A549 (cell line): ENCODE data around the gene ZNF101. TPM values are rescaled to one million over a fixed set of nuclear protein-coding genes. Genes with fewer than 3 reads are reported as not detected.

Source experiments
- ATAC-seq, 2 experiments: fragments of 200-7000 bp in 1 of 2; fragments of >200 bp in 1 of 2; cut with Nextera tagmentation in 1 of 2; cut with Tn5 transposase in 1 of 2; 3 replicates each; pipeline versions ENCODE4 v1.8.0 to v1.9.1; 2018 to 2020; ENCODE audit warnings: mild to moderate bottlenecking in 1 of 2, moderate library complexity in 1 of 2
- CTCF ChIA-PET: fragments of 300-600 bp; sonication (Branson Sonifier 250); formaldehyde crosslinking; extraction: SDS; loops from one replicate; lab custom pipeline; 2021; ENCODE audit warnings: antibody characterized with exemption, inconsistent platforms; lab: Yijun Ruan, JAX
- POLR2A ChIA-PET: fragments of 350-600 bp; formaldehyde crosslinking; extraction: SDS; loops from one replicate; lab custom pipeline; 2021; ENCODE audit warnings: antibody characterized with exemption, inconsistent platforms; lab: Yijun Ruan, JAX
- DNase-seq, 2 experiments: peaks; one replicate each; pipeline versions ENCODE4 v3.0.0 to v3.0.0-alpha.2; 2011 to 2016; ENCODE audit warnings: low read depth in 1 of 2, low spot score in 1 of 2
- FAIRE-seq: peaks from 2 replicates; lab custom pipeline; 2011; peaks lifted over from hg19 to GRCh38; lab: Jason Lieb, UNC
- H3K27ac ChIP-seq, 2 experiments: fragments of >200 bp; sonication (Bioruptor Twin); formaldehyde crosslinking; 3 replicates each; pipeline ENCODE4 v1.5.1; 2016 to 2017
- H3K4me1 ChIP-seq: fragments of >200 bp; sonication (Bioruptor Twin); formaldehyde crosslinking; 3 replicates; pipeline ENCODE4 v1.6.1; 2016
- H3K4me2 ChIP-seq: fragments of >200 bp; sonication (Bioruptor Twin); formaldehyde crosslinking; 3 replicates; pipeline ENCODE4 v1.6.1; 2016
- H3K4me3 ChIP-seq: fragments of >200 bp; sonication (Bioruptor Twin); formaldehyde crosslinking; 3 replicates; pipeline ENCODE4 v1.5.1; 2016
- H3K9me3 ChIP-seq: fragments of >200 bp; sonication (Bioruptor Twin); formaldehyde crosslinking; 3 replicates; pipeline ENCODE4 v1.6.1; 2016
- BCL3 ChIP-seq: fragments of >200 bp; sonication (Bioruptor Twin); formaldehyde crosslinking; IDR thresholded peaks from 3 replicates; pipeline ENCODE4 v1.6.1; 2016
- BHLHE40 ChIP-seq: IDR thresholded peaks from 2 replicates; pipeline ENCODE4 v1.6.1; 2012; ENCODE audit warnings: low read depth, low read length, inconsistent platforms
- CHD2 ChIP-seq: fragments of 150-350 bp; IDR thresholded peaks from 2 replicates; pipeline ENCODE4 v1.6.1; 2014; ENCODE audit warnings: low read length; ENCODE audit not compliant: partially characterized antibody
- CTCF ChIP-seq: fragments of >200 bp; sonication (Bioruptor Twin); formaldehyde crosslinking; IDR thresholded peaks from 3 replicates; pipeline ENCODE4 v1.5.1; 2016
- EHF ChIP-seq: fragments of 250-450 bp; sonication (Bioruptor Pico); IDR thresholded peaks from 2 replicates; pipeline ENCODE4 v1.5.0; 2020; ENCODE audit warnings: mild to moderate bottlenecking
- ELK1 ChIP-seq: fragments of 150-350 bp; IDR thresholded peaks from 2 replicates; pipeline ENCODE4 v1.6.1; 2014; ENCODE audit warnings: low read depth, mild to moderate bottlenecking, low read length
- ESRRA ChIP-seq: fragments of 150-350 bp; IDR thresholded peaks from 2 replicates; pipeline ENCODE4 v1.6.1; 2014; ENCODE audit warnings: mild to moderate bottlenecking, low read length, borderline replicate concordance
- FOSB ChIP-seq: fragments of 250-450 bp; sonication (Bioruptor Pico); IDR thresholded peaks from 2 replicates; pipeline ENCODE4 v1.5.0; 2020; ENCODE audit warnings: mild to moderate bottlenecking, moderate library complexity
- FOSL2 ChIP-seq, 2 experiments: fragments of 450-650 bp in 1 of 2; fragments of >200 bp in 1 of 2; sonication (Bioruptor Twin) in 1 of 2; formaldehyde crosslinking; IDR thresholded peaks; 2 replicates each; pipeline versions ENCODE4 v1.5.0 to v1.6.1; 2016 to 2020; ENCODE audit warnings: mild to moderate bottlenecking in 1 of 2, moderate library complexity in 1 of 2
- HES2 ChIP-seq: fragments of >200 bp; sonication (Bioruptor Twin); formaldehyde crosslinking; IDR thresholded peaks from 2 replicates; pipeline ENCODE4 v1.6.1; 2016
- KDM1A ChIP-seq: fragments of 200-600 bp; sonication (generic); IDR thresholded peaks from 2 replicates; pipeline ENCODE4 v1.6.1; 2016; ENCODE audit warnings: low read depth, mild to moderate bottlenecking
- MAX ChIP-seq: IDR thresholded peaks from 2 replicates; pipeline ENCODE4 v1.6.1; 2012
- MYC ChIP-seq: IDR thresholded peaks from 2 replicates; pipeline ENCODE4 v1.6.1; 2012; ENCODE audit warnings: mild to moderate bottlenecking, inconsistent platforms, low read length, improper control_type of control experiment, borderline replicate concordance
- PBX3 ChIP-seq: IDR thresholded peaks from 2 replicates; pipeline ENCODE4 v1.6.1; 2012
- SMC3 ChIP-seq: fragments of >200 bp; sonication (Bioruptor Twin); formaldehyde crosslinking; IDR thresholded peaks from 3 replicates; pipeline ENCODE4 v1.6.1; 2018; ENCODE audit warnings: inconsistent platforms
- TFCP2L1 ChIP-seq: fragments of 250-450 bp; sonication (Bioruptor Pico); IDR thresholded peaks from 2 replicates; pipeline ENCODE4 v1.5.0; 2021; ENCODE audit warnings: mild to moderate bottlenecking
- USF2 ChIP-seq: fragments of 450-650 bp; IDR thresholded peaks from 2 replicates; pipeline ENCODE4 v1.6.1; 2014; ENCODE audit warnings: antibody characterized with exemption
- ZC3H11A ChIP-seq: fragments of 450-650 bp; IDR thresholded peaks from 2 replicates; pipeline ENCODE4 v1.6.1; 2014; ENCODE audit warnings: antibody characterized with exemption, mild to moderate bottlenecking
- ZSCAN20 ChIP-seq: fragments of 250-450 bp; sonication (Bioruptor Pico); IDR thresholded peaks from 2 replicates; pipeline ENCODE4 v1.8.0; 2022; ENCODE audit warnings: mild to moderate bottlenecking, moderate library complexity
- WGBS: methylation state at CpG from one replicate; pipeline ENCODE4 v1.1.6; 2017; ENCODE audit errors: missing lambda C conversion rate; 5-methylcytosine and 5-hydroxymethylcytosine counted together
- polyA plus RNA-seq, 4 experiments: library from polyadenylated mRNA; depleted of rRNA in 3 of 4; stranded (reverse); fragments of >200 nt; fragmentation: RNase III in 1 of 4; extraction: RNeasy Plus Mini Kit Qiagen cat#74134 plus additional on column Dnase treatment in 1 of 4; gene quantifications; 2 replicates in 3 of 4; 3 replicates in 1 of 4; pipeline ENCODE4 v1.2.3, GENCODE V29; 2011 to 2017

The ZNF101 gene
- polyA plus RNA-seq, 2 of the 4 experiments (the other 2 are of a cell fraction): 4.9 to 7.4 TPM

- Histone ChIP-seq H3K27ac (no peak overlapping the region), H3K4me2 (no peak overlapping the region)
- ATAC-seq: no peak
- ChIA-PET POLR2A (no interaction called here), CTCF (interaction anchor here (0.7 kb wide), 1 partner anchor 74 kb away, joined by 3 read pairs; no protein-coding TSS in a partner anchor)
- TF ChIP-seq PBX3: no peak
- no peak for TF ChIP-seq MAX
- TF ChIP-seq, all 56 proteins: peak for 0
- no peak for DNase-seq
- Histone ChIP-seq H3K4me1 (no peaks in the 10 kb centered on the region), H3K4me3 (no peak overlapping the region), H3K9me3 (peaks cover 45% of the 10 kb centered on the region)
- 9% methylated on average over 5 of the region's 6 CpGs for WGBS
- FAIRE-seq: no peak
Measured at GRCh38 chr19:19704836-19705235, 36.2 kb downstream of the ZNF101 start.

GRCh38 chr19:19710506-19710905, 41.9 kb downstream of the ZNF101 start:
- DNase-seq (no peak), FAIRE-seq (no peak), ATAC-seq (no peak)
- H3K27ac ChIP-seq: no peak overlapping the region
- CTCF ChIA-PET: no interaction called here
- 81% methylated on average over 2 of the region's 2 CpGs for WGBS
- TF ChIP-seq ESRRA (no peak), ZSCAN20 (CRISPR knock-in tag) (no peak), CTCF (no peak), BCL3 (no peak), ELK1 (no peak), HES2 (no peak), MYC (no peak), KDM1A (no peak), TFCP2L1 (no peak), ZC3H11A (no peak), CHD2 (no peak), USF2 (no peak)
- H3K4me1 ChIP-seq: no peaks in the 10 kb centered on the region
- H3K9me3 ChIP-seq: peaks cover 80% of the 10 kb centered on the region
- H3K4me2 ChIP-seq: no peak overlapping the region
- POLR2A ChIA-PET: no interaction called here
- no peak overlapping the region for H3K4me3 ChIP-seq

- CTCF ChIA-PET: no interaction called here
- no peaks in the 10 kb centered on the region for H3K4me1 ChIP-seq
- TF ChIP-seq PBX3 (no peak), BHLHE40 (no peak), HES2 (no peak), FOSB (CRISPR knock-in tag) (no peak), TFCP2L1 (no peak), MYC (no peak), CHD2 (no peak), FOSL2 (IDR thresholded peaks at IDR 0.05) (no peak), FOSL2 (CRISPR knock-in tag; IDR thresholded peaks at IDR 0.05) (no peak), ZC3H11A (no peak), SMC3 (no peak), BCL3 (no peak), EHF (CRISPR knock-in tag) (no peak)
- TF ChIP-seq, all 56 proteins: peak for 0
- ATAC-seq (no peak), DNase-seq (no peak), FAIRE-seq (no peak)
- Histone ChIP-seq H3K9me3 (peaks cover 88% of the 10 kb centered on the region), H3K4me3 (no peak overlapping the region), H3K27ac (no peak overlapping the region), H3K4me2 (no peak overlapping the region)
- POLR2A ChIA-PET: no interaction called here
- 91% methylated on average over 14 of the region's 14 CpGs for WGBS
Measured at GRCh38 chr19:19711306-19711933, 42.8 kb downstream of the ZNF101 start.
